Epidermal melanocyte (primary cell): ENCODE data around the gene CNRIP1.
A peak's percentile ranks its signal among the peaks of the same experiment; 100 is the strongest.

Experiments
- DNase-seq: peaks from one replicate; pipeline ENCODE4 v3.0.0; 2011; ENCODE audit warnings: low spot score; ENCODE audit not compliant: insufficient read length

Gene CNRIP1

GRCh38 chr2:68251187-68251854, 68.4 kb downstream of the CNRIP1 start:
- DNase-seq, result peak; percentile 66

GRCh38 chr2:68250652-68251186, 69.0 kb downstream of the CNRIP1 start:
- DNase-seq, result no peak

GRCh38 chr2:68250196-68250595, 69.6 kb downstream of the CNRIP1 start:
- no peak for DNase-seq

- DNase-seq, result no peak
Observed at GRCh38 chr2:68248806-68249205, 70.9 kb downstream of the CNRIP1 start.

- no peak for DNase-seq
Observed at GRCh38 chr2:68248361-68248760, 71.4 kb downstream of the CNRIP1 start.

- no peak for DNase-seq
Observed at GRCh38 chr2:68246396-68246795, 73.4 kb downstream of the CNRIP1 start.

- DNase-seq, result no peak
Observed at GRCh38 chr2:68245672-68246071, 74.1 kb downstream of the CNRIP1 start.

- DNase-seq, result no peak
Observed at GRCh38 chr2:68245066-68245465, 74.7 kb downstream of the CNRIP1 start.

GRCh38 chr2:68244456-68244855, 75.3 kb downstream of the CNRIP1 start:
- no peak for DNase-seq
